WTC11 (cell line): ENCODE data around the gene AGAP5. TPM values are rescaled to one million over a fixed set of nuclear protein-coding genes. Genes with fewer than 3 reads are reported as not detected.
A peak's percentile ranks its signal among the peaks of the same experiment; 100 is the strongest.

Experiments
- ARID4B ChIP-seq: sonication (generic); formaldehyde crosslinking; IDR thresholded peaks from 2 replicates; pipeline ENCODE4 v1.8.0; 2023; ENCODE audit warnings: missing genetic modification reagents, mild to moderate bottlenecking, borderline replicate concordance
- ATF1 ChIP-seq: sonication (generic); formaldehyde crosslinking; IDR thresholded peaks from 2 replicates; pipeline ENCODE4 v1.8.1; 2023; ENCODE audit warnings: mild to moderate bottlenecking, moderate library complexity, missing genetic modification reagents
- ATF2 ChIP-seq: sonication (generic); formaldehyde crosslinking; IDR thresholded peaks from 2 replicates; pipeline ENCODE4 v1.8.1; 2022; ENCODE audit warnings: low read depth, missing genetic modification reagents, borderline replicate concordance
- E2F1 ChIP-seq: sonication (generic); formaldehyde crosslinking; IDR thresholded peaks from 2 replicates; pipeline ENCODE4 v1.8.0; 2022; ENCODE audit warnings: mild to moderate bottlenecking, missing genetic modification reagents
- FOXP1 ChIP-seq: sonication (generic); formaldehyde crosslinking; IDR thresholded peaks from 2 replicates; pipeline ENCODE4 v1.8.0; 2022; ENCODE audit warnings: missing genetic modification reagents, mild to moderate bottlenecking, moderate library complexity, borderline replicate concordance
- FOXP4 ChIP-seq: sonication (generic); formaldehyde crosslinking; IDR thresholded peaks from 2 replicates; pipeline ENCODE4 v1.8.0; 2022; ENCODE audit warnings: mild to moderate bottlenecking, missing genetic modification reagents
- HMGXB4 ChIP-seq: sonication (generic); formaldehyde crosslinking; IDR thresholded peaks from 2 replicates; pipeline ENCODE4 v1.8.1; 2023; ENCODE audit warnings: mild to moderate bottlenecking, moderate library complexity, missing genetic modification reagents
- JUN ChIP-seq: sonication (generic); formaldehyde crosslinking; IDR thresholded peaks from 2 replicates; pipeline ENCODE4 v1.8.0; 2023; ENCODE audit warnings: mild to moderate bottlenecking, missing genetic modification reagents
- MAX ChIP-seq: sonication (generic); formaldehyde crosslinking; IDR thresholded peaks from 2 replicates; pipeline ENCODE4 v1.8.0; 2022; ENCODE audit warnings: mild to moderate bottlenecking, missing genetic modification reagents
- PRDM15 ChIP-seq: sonication (generic); formaldehyde crosslinking; IDR thresholded peaks from 2 replicates; pipeline ENCODE4 v1.8.0; 2022; ENCODE audit warnings: missing genetic modification reagents
- TEAD4 ChIP-seq: sonication (generic); formaldehyde crosslinking; IDR thresholded peaks from 2 replicates; pipeline ENCODE4 v1.8.0; 2022; ENCODE audit warnings: mild to moderate bottlenecking, missing genetic modification reagents
- USF2 ChIP-seq: sonication (generic); formaldehyde crosslinking; IDR thresholded peaks from 2 replicates; pipeline ENCODE4 v1.8.1; 2023; ENCODE audit warnings: mild to moderate bottlenecking, missing genetic modification reagents, moderate library complexity
- ZMAT4 ChIP-seq: fragments of 250-450 bp; sonication (Bioruptor Pico); IDR thresholded peaks from 2 replicates; pipeline ENCODE4 v1.9.0; 2021; ENCODE audit warnings: mild to moderate bottlenecking
- ZNF396 ChIP-seq: fragments of 250-450 bp; sonication (Bioruptor Pico); IDR thresholded peaks from 2 replicates; pipeline ENCODE4 v1.8.0; 2021; ENCODE audit warnings: mild to moderate bottlenecking, moderate library complexity, borderline replicate concordance
- ZNF512 ChIP-seq: sonication (generic); formaldehyde crosslinking; IDR thresholded peaks from 2 replicates; pipeline ENCODE4 v1.8.1; 2022; ENCODE audit warnings: missing genetic modification reagents, borderline replicate concordance
- ZSCAN18 ChIP-seq: fragments of 250-450 bp; sonication (Bioruptor Pico); IDR thresholded peaks from 2 replicates; pipeline ENCODE4 v2.1.2; 2022; ENCODE audit warnings: mild to moderate bottlenecking, moderate library complexity
- total RNA-seq: library from RNA; stranded (reverse); gene quantifications from 3 replicates; pipeline ENCODE4 v1.2.3, GENCODE V29; 2021

Gene AGAP5
- total RNA-seq, 1 experiment from 2014 or later = 7.5 TPM

- TF ChIP-seq PRDM15 = no peak
- TF ChIP-seq ARID4B (CRISPR knock-in tag) = peak; percentile 76; the same call in 1 of the 2 replicates
- no peak for TF ChIP-seq ZNF512 (CRISPR knock-in tag)
- TF ChIP-seq USF2 (CRISPR knock-in tag) = no peak
- TF ChIP-seq ATF2 (CRISPR knock-in tag) = no peak
- peak; percentile 53; the same call in 1 of the 2 replicates for TF ChIP-seq JUN
- 0 out of 2 replicates have a peak, but pooled peaks have one; percentile 59 for TF ChIP-seq HMGXB4 (CRISPR knock-in tag)
- no peak for TF ChIP-seq ZMAT4
- TF ChIP-seq ATF1 (CRISPR knock-in tag) = no peak
- TF ChIP-seq TEAD4 (CRISPR knock-in tag) = no peak
- no peak for TF ChIP-seq ZSCAN18 (CRISPR knock-in tag)
- no peak for TF ChIP-seq ZNF396
- peak; percentile 65 for TF ChIP-seq FOXP4
- peak; percentile 53 for TF ChIP-seq MAX
- TF ChIP-seq E2F1 (CRISPR knock-in tag) = no peak
- TF ChIP-seq FOXP1 (CRISPR knock-in tag) = peak; percentile 36; the same call in 1 of the 2 replicates
These were observed 32.4 kb upstream of the AGAP5 start (continued) for GRCh38 chr10:73730153-73730906.
